A673 (cell line): ENCODE measurements around the gene PPP1R7.

Experiments
- EZH2 ChIP-seq: fragments of 200-600 bp; sonication (generic); IDR thresholded peaks from 2 replicates; pipeline ENCODE4 v1.6.1; 2017; ENCODE audit warnings: borderline replicate concordance, low read depth, mild to moderate bottlenecking, mixed read lengths, antibody characterized with exemption, low read length; ENCODE audit not compliant: poor library complexity, severe bottlenecking
- TF ChIP-seq, protein P1 (sequence below): fragments of 300-800, 200-600 bp; sonication (generic); conservative IDR thresholded peaks from 2 replicates; pipeline ENCODE4 v1.5.1; 2017; ENCODE audit warnings: low read depth, mild to moderate bottlenecking, antibody characterized with exemption, low read length, moderate library complexity, mixed read lengths

DNA sequence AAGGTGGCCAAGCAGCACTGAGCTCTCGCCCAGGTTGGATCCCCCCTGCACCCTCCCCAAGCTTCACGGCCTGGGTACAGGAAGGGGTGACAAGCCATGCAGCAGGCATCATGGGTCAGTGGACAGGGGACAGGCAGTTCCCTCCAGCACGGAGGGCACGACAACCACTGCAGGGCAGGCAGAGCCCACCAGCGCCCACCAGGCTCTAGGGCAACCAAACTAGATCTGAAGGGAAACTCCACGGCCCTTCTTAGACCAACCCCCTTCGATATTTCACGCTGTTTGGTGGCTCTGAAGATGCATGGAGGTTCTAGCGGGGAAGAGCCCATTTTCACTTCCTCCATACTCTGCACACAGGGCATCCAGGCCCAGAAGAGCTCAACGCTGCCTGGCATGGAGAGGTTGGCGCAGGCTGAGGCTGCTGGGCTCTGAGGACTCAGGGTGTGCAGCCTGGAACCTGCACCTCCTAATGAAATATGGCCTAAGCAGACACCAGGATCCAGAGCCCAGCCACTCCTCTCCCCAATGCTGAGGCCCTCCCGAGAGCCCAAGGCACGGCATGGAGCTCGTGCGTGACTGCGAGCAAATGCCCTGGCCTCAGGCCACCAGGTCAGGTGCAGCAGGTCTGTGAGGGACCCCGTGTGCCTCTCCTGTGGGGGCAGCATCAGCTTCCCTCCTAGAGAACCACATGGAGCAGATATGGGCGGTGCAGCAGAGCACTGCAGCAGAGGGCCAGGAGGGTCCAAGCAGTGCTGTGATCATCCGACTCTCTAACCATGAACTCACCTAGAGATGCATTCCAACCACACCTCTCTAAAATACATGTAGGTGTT is 39.4 kb upstream of the PPP1R7 start:
- TF ChIP-seq, protein P1, sequence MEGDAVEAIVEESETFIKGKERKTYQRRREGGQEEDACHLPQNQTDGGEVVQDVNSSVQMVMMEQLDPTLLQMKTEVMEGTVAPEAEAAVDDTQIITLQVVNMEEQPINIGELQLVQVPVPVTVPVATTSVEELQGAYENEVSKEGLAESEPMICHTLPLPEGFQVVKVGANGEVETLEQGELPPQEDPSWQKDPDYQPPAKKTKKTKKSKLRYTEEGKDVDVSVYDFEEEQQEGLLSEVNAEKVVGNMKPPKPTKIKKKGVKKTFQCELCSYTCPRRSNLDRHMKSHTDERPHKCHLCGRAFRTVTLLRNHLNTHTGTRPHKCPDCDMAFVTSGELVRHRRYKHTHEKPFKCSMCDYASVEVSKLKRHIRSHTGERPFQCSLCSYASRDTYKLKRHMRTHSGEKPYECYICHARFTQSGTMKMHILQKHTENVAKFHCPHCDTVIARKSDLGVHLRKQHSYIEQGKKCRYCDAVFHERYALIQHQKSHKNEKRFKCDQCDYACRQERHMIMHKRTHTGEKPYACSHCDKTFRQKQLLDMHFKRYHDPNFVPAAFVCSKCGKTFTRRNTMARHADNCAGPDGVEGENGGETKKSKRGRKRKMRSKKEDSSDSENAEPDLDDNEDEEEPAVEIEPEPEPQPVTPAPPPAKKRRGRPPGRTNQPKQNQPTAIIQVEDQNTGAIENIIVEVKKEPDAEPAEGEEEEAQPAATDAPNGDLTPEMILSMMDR: no peak
- TF ChIP-seq EZH2: no peak
